HG02938 (cell line): ENCODE data around the gene FCAMR.
A peak's percentile ranks its signal among the peaks of the same experiment; 100 is the strongest.

Experiments
- ATAC-seq: cut with Tn5 transposase; IDR thresholded peaks from one replicate; pipeline ENCODE4 v1.9.1; 2021; ENCODE audit warnings: mild to moderate bottlenecking, moderate library complexity; ENCODE audit not compliant: unreplicated experiment

The FCAMR gene

DNA sequence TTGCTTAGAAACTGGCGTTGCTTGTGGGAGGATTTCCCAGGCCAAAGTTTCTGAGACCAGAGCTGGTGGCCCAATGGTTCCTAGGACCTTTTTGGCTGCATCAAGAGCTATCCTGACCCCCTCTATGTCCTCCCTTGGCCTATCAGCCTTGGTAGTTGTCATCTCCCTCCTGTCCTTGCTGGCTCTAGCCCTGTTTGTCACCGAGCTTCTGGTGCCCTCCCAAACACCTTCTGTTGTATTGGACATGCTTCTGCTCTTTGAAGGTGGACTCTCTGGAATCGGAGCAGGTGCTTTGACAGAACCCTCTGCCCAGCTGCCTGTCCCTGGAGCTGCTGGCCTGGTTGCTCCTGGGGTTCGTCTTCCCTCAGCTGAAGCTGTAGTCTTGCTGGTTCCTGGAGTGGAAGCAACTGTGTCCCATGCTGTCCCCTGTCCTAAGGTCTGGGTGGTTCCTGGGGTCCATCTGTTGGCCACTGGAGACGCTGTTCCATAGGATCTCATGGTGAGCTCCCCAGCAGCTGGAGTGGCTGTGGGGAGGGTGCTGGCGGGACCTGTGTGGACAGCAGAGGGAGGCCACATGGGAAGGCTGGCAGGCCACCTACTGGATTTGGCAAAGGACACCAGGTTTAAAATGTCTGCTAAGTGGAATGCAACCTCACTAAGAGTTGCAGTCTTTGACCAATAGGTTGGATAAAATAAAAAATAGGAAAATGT, 9.4 kb downstream of the FCAMR start:
- no peak for ATAC-seq

DNA sequence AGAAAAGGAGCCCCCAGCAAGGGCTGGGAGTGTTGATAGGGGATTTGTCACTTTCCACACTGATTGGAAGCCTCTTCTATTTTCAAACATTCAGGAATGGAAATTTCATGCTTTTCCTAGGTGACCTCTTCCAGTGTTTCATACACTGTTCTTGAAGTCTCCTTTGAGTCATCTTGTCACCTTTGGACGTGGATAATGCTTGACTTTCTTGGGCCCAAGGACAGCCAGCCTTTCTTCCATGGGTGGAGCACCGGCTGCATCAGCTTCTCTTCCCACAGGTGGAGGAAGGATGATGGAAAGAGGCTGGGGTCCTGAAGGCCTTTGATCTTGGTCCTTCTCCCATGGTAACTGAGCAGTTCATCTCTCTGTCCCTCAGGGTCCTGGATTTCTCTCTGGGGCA, 12.1 kb downstream of the FCAMR start:
- no peak for ATAC-seq

DNA sequence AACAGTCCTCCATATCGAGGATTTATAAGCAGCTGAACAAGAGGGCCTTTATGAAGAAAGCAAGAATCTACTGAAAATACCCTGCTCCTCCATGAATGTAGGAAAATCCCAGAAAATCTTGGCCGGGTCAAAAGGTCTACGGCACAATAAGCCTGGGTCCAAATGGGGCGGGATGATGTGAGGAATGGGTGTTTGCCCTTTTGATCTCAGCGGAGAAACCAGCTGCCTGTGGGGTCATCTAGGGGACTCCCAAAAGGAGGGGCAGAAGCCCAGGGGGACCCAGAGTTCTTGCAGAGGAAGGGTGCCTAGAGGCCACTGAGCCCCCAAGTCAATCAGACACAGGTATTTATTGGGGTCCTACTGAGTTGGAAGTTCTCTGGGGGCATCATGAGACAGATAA, 12.6 kb downstream of the FCAMR start:
- no peak for ATAC-seq

DNA sequence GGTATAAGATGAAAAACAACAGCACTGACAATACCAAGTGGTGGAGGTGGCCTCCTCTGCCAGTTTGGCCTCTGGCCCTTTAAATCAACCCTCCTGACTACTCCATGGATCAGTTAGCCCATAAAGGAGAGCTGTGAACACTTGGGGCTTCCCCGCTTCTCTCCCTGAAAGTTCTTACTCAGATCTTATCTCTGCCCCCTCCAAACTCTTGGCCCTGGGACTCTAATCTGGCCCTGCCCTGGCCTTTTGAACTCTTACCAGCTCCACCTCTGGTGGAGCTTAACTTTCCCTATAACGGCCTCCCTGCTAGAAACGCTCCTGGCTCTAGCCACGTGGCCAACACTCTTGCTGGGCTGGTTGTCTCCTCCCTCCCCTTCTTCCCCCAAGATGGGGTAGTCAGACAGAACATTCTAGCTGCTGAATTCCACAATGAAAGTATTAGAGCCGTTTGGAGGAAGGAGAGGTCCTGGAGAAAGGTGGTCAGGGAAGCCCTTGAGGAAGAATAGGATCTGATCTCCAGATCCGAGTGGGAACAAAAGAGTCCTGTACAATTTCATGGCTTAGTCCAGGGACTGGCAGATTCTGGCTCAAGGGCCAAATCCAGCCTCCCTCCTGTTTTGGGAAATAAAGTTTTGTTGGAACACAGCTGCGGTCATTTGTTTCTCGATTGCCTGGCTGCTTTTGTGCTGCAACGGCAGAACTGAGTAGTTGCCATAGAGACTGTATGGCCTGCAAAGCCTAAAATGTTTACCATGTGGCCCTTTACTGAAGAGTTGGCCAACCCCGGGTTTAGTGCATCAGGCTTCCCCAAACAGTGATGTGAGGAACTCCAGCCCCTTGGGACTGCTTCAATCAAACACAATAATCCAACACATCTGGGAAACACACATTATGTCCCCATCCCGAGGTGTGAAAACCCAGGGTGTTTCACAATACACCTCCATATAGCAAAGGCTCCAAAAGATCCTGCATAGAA, 14.5 kb downstream of the FCAMR start:
- no peak for ATAC-seq

DNA sequence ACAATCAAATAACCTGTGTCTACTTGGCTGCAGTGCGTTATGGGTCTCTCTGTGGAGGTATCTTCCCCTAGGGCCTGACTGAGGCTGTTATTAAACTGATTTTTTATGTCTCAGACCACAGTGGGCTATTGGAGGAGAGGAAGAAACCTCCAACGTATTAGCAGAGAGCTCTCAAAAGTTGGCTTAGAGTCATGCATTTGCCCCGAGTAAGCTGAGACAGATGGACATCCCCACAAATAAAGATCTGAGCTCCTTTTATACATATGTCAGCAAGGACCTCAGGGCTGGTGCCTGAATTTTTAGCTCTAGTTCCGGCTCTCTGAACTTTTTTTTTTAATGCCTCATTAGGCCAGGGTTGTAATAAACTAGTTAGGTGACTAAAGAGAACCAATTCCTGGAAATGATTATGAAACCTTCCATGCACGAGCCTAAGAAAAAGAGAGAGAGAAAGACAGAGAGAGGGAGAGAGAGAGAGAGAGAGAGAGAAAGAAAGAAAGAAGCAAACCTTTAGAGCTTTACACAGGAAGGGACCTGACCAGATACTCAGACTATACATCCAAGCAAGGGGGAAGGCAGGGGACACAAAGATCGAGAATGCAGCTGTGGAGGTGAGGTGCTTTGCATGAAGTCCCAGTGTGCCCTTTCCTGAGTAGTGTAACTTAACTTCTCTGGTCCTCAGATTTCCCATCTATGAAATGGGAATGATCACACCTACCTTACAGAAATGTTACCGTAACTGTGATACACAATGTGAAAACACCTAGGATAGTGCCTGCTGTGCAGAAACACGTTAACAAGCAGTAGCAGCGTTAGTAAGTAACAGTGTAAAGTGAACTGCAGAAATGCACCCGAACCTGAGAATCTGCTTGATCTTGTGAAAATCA, 15.6 kb downstream of the FCAMR start:
- no peak for ATAC-seq

DNA sequence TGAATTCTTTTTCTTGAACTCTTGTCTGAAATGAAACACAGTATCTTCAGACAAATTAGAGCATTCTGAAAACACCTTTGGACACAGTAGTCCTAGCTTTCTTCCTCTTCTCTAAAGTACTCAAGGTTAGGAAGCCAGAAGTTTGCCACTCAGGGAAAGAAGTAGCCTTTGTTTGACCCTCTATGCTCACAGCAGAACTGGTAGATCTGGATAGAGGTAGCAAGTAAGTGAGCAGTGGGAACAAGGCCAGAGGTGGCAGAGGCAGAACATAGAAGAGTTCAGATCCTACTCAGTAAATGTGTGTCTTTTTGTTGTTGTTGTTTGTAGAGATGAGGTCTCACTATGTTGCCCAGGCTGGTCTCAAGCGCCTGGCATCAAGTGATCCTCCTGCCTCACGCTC, 16.6 kb downstream of the FCAMR start:
- no peak for ATAC-seq

DNA sequence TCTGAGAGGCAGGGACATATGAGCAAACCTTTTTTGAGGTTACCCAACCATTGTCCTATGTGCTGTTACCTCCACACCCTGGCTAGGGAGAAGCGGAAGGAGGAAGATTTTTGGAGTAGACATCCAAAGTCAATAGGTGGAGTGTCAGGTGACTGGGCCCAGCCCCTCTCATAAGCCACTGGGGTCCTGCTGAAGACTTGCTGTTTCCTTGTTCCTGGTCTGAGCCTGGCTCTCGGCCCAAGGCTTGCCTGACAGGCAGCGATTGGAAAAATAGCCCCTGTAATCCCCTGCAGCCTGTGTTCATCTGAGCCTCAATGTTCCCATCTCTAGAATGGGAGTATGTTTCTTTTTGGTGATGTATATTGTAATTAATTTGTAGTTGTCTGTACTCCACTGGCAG, 17.1 kb downstream of the FCAMR start:
- ATAC-seq = no peak

DNA sequence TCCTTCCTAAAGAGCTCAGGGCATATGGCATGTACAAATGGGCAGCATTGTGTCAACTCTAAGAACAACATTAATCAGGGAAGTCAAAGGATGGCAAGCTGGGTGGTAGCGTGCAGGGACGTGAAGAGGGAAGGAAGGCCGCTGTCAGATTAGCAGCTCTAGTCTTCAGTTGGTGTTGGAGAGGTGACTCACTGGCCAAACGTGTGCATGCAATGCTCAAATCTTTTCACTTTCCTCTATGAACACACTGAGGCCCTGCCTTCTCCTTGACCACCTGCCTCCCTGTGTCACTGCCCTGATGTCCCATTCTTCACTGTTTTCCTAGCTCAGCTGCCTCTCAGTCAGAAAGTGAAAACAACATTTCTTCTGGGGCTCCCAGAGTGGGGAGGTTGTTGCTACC, 18.1 kb downstream of the FCAMR start:
- peak; percentile 39 for ATAC-seq

DNA sequence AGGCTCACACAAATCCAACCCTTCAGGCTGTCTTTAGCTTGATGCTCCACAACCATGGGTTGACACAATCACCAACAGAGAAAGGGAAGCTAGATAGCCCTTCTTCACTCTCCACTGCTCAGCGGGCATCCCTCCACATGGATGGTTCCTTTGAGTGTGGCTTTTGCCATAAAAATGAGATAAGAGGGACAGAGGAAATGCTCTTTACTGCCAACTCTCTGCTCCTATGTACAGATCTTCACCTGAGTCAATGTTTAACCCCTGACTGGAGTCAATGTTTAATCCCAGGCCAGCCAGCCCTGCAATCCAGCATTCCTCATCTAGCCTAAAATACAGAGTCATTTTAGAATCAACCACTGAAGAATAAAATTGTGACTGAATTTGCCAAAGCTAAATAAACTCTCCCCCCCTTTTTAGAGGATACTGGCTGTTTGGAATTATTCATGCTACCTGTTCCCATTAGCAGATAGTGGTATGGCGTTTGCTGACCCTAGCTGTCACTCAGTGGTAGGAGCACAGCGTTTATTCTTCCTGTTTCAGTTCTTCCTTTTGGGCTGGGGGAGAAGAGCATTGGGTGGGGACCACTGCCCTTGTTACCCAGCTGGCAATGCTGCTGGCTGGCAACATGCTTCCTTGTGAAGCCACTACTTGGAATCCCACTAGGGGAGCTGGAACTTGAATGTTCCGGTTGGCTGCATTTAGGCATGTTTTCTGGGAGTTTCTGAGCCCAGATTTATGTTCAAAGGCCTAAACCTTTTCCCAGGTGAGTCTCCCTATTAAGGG, 18.8 kb downstream of the FCAMR start:
- no peak for ATAC-seq

DNA sequence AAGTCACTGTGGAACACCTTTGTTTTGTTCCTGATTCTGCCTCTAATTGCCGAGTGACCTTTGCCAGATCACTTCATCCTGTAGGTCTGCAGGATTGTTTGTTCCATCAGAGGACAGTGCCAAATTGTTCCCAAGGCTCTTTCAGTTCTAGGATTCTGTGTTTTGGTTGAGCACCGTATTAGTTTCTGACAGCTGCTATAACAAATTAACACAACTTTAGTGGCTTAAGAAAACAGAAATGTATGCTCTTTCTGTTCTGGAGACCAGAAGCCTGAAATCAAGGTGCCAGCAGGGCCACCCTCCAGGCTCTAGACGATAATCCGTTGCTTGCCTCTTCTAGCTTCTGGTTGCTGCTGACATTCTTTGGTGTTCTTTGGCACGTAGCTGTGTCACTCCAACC, 20.6 kb downstream of the FCAMR start:
- no peak for ATAC-seq

DNA sequence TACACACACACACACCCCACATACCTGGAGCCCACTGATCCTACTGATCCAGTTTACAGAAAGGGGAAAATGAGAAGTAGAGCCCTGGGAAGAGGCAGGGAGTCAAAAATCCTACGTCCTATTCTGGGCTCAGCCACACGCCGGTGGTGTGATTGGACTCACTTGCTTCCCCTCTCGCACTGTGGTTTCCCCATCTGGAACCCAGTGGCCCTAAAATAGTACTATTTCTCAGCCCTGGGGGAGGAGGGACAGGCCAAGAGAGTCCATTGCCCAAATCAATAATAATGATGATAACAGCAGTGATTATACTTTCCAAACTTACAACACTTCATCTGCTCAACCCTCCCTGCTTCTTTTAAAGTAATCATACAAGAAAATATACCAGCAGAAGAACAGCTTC, 21.1 kb downstream of the FCAMR start:
- ATAC-seq = no peak

DNA sequence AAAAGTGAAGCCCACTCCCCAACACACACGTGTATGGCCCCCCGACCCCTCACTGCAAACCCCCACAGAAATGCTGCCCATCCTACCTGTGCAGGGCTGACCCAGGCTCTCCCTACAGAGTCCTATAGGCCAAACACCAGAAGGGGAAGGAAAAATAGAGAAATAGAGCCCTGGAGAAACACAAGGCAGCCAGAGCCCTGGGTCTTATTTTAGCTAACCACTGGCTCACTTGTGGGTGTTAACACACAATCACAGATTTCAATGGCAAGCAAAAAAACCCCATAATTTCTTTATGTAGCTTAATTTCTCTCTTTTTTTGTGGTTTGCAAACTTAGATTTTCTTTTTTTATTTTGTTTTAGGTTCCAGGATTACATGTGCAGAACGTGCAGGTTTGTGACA, 23.0 kb downstream of the FCAMR start:
- no peak for ATAC-seq

DNA sequence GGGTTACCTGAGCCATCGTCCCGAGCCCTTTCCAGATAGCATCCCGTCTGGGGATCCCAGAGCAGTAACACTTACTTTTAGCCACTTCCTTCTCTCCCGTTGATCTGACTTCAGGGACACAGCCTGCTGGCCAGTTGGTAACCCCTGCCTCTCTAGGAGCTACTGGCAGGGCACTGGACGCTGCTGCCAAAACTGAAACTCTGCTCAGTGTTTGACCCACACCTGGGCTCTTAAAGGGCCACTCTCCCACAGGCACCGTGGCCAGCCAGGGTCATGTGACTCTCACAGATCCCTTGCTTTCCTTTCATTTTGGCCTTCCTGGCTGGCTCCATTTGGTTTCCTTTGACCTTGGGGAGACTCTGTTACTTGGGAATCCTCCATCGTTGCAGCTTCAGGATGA, 24.0 kb downstream of the FCAMR start, which contains the start of gene PIGR:
PIGR (minus strand) TSS at position 206 of the 400 bp plus-strand sequence. CDS start 5,935 bp downstream, outside the sequence.
- ATAC-seq = no peak

DNA sequence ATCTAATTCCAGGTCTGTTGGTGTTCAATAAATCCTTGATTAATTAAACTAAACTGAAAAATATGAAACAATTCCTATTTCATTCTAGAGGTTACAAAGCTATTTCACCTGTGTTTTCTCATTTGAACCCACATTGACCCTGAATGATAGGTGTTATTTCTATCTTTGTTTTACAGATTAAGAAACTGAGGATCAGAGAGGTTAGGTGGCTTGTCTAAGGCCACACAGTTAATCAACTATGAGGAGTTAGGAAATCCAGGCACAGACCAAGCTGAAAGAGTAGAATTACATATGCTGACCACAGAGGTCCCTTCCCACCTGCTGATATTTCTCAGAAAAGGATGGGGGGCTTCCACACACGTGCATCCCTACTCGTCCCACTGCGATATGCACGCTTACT, 24.5 kb downstream of the FCAMR start:
- no peak for ATAC-seq

DNA sequence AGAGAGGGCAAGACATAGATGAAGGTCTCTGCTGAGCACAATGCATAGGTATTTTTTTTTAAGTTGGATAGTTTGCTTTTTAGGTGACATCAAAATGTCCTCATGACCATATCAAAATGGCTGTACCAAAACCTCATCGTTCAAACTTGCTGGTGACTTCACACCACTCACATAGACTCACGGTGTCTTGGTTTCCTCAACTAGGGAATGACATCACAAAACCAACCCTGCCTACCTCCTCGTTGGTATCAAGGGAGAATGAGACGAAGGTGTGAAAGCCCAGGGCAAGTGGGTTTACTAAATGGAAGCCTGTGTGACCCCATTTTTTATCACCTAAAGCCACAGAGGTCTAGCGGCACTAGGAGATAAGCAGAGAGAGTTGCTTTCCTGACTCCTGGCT, 25.6 kb downstream of the FCAMR start:
- no peak for ATAC-seq

DNA sequence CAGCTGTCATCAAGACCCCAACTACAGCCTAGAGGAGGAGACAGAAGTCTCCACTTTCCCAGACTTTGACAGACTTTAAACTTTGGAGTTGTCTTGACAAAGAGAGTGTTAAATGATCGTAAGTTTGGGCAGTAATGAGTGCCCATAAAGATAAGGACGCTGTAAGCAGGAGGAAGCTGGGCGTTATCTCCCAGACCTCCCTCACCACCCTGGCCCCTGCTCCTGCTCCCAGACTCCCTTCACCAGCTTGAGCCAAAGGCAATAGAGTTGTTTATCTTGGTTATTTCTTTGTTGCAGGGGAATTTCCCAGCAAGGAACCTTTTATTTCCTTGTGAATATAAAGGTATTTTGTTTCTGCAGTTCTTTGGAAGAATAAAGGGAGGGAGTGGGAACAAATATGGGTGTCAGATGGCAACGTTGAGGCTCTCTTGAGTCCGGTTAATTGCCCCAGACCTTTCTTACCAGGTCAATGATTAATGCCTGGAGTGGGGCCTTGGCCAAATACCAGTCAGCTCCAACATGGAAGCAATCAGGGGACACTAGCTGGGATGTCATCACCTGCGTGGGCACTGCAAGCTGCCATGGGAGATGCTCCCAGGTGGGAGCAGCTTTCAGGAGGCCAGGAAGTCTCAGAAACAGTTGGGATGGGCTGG, 28.4 kb downstream of the FCAMR start:
- ATAC-seq = no peak

DNA sequence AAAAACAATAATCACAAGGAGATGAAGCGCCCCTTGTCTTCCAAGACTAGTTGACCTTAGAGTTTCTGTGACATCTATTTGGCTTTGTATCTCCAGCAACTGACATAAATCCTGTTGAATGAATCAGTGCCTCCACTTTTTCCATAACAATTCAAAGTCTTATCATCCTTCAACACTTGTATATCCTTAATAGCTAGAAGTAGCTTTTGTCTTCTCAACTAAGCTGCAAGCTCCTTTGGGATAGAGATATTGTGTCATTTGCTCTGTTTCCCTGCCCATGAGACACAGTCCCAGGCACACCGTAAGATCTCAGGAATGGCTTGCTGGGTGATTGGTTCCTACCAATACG, 29.7 kb downstream of the FCAMR start:
- ATAC-seq = no peak

DNA sequence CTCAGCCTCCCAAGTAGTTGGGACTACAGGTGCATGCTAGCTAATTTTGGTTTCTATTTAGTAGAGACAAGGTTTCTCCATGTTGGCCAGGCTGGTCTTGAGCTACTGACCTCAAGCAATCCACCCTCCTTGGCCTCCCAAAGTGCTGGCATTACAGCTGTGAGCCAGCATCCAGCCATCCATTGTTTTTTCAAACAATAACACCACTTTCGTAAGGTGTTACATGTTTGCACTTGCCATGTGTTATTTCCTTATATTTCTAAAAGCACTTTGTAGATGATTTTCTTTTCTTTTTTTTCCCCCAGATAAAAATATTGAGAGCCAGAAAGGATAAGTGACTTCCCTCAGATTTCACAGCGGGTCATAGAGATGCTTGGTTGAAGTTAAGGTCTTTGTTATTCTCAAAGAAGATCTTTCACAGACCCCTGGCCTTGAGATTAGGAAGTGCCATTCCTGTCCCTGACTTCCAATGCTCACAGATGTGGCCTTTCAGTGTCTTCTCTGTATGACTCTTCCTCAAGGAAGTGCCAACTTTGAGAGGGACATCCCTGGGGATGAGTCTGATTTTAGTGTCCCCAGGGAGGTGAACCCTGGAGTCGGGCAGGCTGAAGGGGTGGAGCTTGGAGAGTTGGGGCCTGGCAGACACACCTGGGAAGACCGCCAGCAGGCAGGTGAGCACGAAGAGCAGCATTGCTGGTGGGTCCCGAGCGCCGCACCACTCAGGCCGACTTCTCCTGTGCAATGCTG, 30.2 kb downstream of the FCAMR start:
- no peak for ATAC-seq

DNA sequence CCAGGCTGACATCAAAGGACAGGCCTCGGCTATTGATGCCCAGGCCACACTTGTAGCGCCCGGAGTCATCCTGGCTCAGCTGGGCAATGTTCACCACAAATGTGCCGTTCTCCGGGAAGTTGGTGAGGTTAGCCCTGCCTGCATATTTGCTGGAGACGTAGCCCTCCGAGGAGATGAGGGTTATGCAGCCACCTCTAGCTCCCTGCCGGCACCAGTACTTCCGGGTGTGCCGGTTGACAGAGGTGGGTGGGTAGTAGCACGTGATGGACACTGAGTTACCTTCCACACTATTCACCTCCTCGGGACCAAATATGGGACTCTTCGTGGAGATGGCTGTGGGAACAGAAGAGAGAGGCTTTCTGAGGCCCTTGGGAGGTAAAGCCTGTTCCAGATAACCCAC, 31.1 kb downstream of the FCAMR start:
- ATAC-seq = no peak
